Gastroesophageal sphincter (tissue), 3 donors: ENCODE results near the gene SLK.

Experiments
- CTCF ChIP-seq, 4 experiments: fragments of 200-600 bp in 2 of 4; fragments of 450-650 bp in 2 of 4; sonication (generic) in 1 of 4; IDR thresholded peaks; one replicate each; pipeline ENCODE4 v1.5.1; 2017 to 2019; ENCODE audit warnings: antibody characterized with exemption in 4 of 4, mild to moderate bottlenecking in 2 of 4, moderate library complexity in 2 of 4
- POLR2AphosphoS5 ChIP-seq: sonication (generic); formaldehyde crosslinking; IDR thresholded peaks from one replicate; pipeline ENCODE4 v1.6.1; 2017; ENCODE audit warnings: antibody characterized with exemption

GRCh38 chr10:104076743-104077160 is 109.8 kb downstream of the SLK start:
- TF ChIP-seq POLR2AphosphoS5 (no peak), CTCF (IDR thresholded peaks at IDR 0.05) (no peak)
